Prostate gland (tissue), 2 donors: ENCODE measurements around the gene CX3CL1. TPM values are rescaled to one million over a fixed set of nuclear protein-coding genes. Genes with fewer than 3 reads are reported as not detected.

Source experiments
- DNase-seq: peaks from one replicate; pipeline ENCODE4 v3.0.0-alpha.2; 2019; ENCODE audit warnings: low spot score
- H3K27ac ChIP-seq, 2 donors: fragments of 200-600 bp; sonication (generic); 2 replicates each; pipeline ENCODE4 v1.5.1; 2017 to 2019
- H3K27me3 ChIP-seq: fragments of 200-600 bp; sonication (generic); replicated peaks from 2 replicates; pipeline ENCODE4 v1.5.1; 2019; ENCODE audit not compliant: insufficient read depth
- H3K36me3 ChIP-seq, 2 donors: fragments of 200-600 bp; sonication (generic); 1 replicate in 1 of 2; 2 replicates in 1 of 2; pipeline versions ENCODE4 v1.5.1 to v1.8.1; 2017 to 2019
- H3K4me1 ChIP-seq: fragments of 200-600 bp; sonication (generic); replicated peaks from 2 replicates; pipeline ENCODE4 v1.5.1; 2019
- H3K4me3 ChIP-seq, 2 donors: fragments of 200-600 bp; sonication (generic); 2 replicates each; pipeline ENCODE4 v1.5.1; 2017 to 2019
- H3K9me3 ChIP-seq: fragments of 200-600 bp; sonication (generic); 2 replicates; pipeline ENCODE4 v1.5.1; 2017
- POLR2A ChIP-seq: fragments of 450-650 bp; IDR thresholded peaks from one replicate; pipeline ENCODE4 v1.6.1; 2016; ENCODE audit warnings: antibody characterized with exemption, mild to moderate bottlenecking
- POLR2AphosphoS5 ChIP-seq: sonication (generic); formaldehyde crosslinking; IDR thresholded peaks from one replicate; pipeline ENCODE4 v1.6.1; 2017; ENCODE audit warnings: antibody characterized with exemption
- WGBS: methylation state at CpG from one replicate; pipeline ENCODE4 v1.1.5; 2018; 5-methylcytosine and 5-hydroxymethylcytosine counted together
- intact Hi-C: fragments of 100-400 bp; cut with DNase I; formaldehyde crosslinking; loops from one replicate; pipeline ENCODE4 v1.14.2; 2022
- total RNA-seq, 2 donors: library from RNA; depleted of rRNA; stranded (reverse); fragments of >200 nt; gene quantifications; one replicate each; pipeline ENCODE4 v1.1.0, GENCODE V29; 2016
- TF ChIP-seq, protein P1 (sequence below), 4 experiments: fragments of 200-600 bp in 2 of 4; fragments of 450-650 bp in 2 of 4; sonication (generic) in 2 of 4; IDR thresholded peaks; 1 replicate in 3 of 4; 2 replicates in 1 of 4; pipeline ENCODE4 v1.5.1; 2016 to 2019; ENCODE audit warnings: antibody characterized with exemption in 4 of 4, mild to moderate bottlenecking in 2 of 4, moderate library complexity in 2 of 4

The CX3CL1 gene
- total RNA-seq, 2 donors from 2014 or later = 30.2 to 52.6 TPM

GRCh38 chr16:57382535-57383275, 10.4 kb downstream of the CX3CL1 start:
- Histone ChIP-seq H3K9me3 (no peaks in the 10 kb centered on the region), H3K27ac (no peak overlapping the region), H3K36me3 (no peaks in the 10 kb centered on the region), H3K4me3 (no peak overlapping the region), H3K27me3 (no peaks in the 10 kb centered on the region), H3K4me1 (no peaks in the 10 kb centered on the region)
- WGBS = 87% methylated on average over 16 of the region's 16 CpGs
- no peak for DNase-seq
- intact Hi-C loops = no loop called here
- no peak for TF ChIP-seq POLR2AphosphoS5
- TF ChIP-seq, protein P1, sequence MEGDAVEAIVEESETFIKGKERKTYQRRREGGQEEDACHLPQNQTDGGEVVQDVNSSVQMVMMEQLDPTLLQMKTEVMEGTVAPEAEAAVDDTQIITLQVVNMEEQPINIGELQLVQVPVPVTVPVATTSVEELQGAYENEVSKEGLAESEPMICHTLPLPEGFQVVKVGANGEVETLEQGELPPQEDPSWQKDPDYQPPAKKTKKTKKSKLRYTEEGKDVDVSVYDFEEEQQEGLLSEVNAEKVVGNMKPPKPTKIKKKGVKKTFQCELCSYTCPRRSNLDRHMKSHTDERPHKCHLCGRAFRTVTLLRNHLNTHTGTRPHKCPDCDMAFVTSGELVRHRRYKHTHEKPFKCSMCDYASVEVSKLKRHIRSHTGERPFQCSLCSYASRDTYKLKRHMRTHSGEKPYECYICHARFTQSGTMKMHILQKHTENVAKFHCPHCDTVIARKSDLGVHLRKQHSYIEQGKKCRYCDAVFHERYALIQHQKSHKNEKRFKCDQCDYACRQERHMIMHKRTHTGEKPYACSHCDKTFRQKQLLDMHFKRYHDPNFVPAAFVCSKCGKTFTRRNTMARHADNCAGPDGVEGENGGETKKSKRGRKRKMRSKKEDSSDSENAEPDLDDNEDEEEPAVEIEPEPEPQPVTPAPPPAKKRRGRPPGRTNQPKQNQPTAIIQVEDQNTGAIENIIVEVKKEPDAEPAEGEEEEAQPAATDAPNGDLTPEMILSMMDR (IDR thresholded peaks at IDR 0.05) = no peak
- TF ChIP-seq POLR2A = no peak

DNA sequence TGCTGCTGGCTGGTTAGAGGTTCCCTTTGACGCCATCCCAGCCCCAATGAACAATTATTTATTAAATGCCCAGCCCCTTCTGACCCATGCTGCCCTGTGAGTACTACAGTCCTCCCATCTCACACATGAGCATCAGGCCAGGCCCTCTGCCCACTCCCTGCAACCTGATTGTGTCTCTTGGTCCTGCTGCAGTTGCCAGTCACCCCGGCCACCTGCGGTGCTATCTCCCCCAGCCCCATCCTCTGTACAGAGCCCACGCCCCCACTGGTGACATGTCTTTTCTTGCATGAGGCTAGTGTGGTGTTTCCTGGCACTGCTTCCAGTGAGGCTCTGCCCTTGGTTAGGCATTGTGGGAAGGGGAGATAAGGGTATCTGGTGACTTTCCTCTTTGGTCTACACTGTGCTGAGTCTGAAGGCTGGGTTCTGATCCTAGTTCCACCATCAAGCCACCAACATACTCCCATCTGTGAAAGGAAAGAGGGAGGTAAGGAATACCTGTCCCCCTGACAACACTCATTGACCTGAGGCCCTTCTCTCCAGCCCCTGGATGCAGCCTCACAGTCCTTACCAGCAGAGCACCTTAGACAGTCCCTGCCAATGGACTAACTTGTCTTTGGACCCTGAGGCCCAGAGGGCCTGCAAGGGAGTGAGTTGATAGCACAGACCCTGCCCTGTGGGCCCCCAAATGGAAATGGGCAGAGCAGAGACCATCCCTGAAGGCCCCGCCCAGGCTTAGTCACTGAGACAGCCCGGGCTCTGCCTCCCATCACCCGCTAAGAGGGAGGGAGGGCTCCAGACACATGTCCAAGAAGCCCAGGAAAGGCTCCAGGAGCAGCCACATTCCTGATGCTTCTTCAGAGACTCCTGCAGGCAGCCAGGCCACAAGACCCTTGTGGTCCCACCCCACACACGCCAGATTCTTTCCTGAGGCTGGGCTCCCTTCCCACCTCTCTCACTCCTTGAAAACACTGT, 11.3 kb downstream of the CX3CL1 start:
- 50% methylated on average over 7 of the region's 8 CpGs for WGBS
- no peaks in the 10 kb centered on the region for H3K9me3 ChIP-seq
- no peak overlapping the region for H3K4me3 ChIP-seq
- H3K36me3 ChIP-seq = no peaks in the 10 kb centered on the region
- H3K27ac ChIP-seq = peak overlapping the region; percentile 14 to 24
- peak; percentile 23 for DNase-seq
- TF ChIP-seq POLR2AphosphoS5 (peak; percentile 35), POLR2A (no peak)
- H3K27me3 ChIP-seq = no peaks in the 10 kb centered on the region
- intact Hi-C loops = no loop called here
- H3K4me1 ChIP-seq = no peaks in the 10 kb centered on the region

GRCh38 chr16:57384248-57385070, 12.2 kb downstream of the CX3CL1 start:
- Histone ChIP-seq H3K27ac (peak overlapping the region; percentile 14 to 24), H3K9me3 (no peaks in the 10 kb centered on the region), H3K4me1 (no peaks in the 10 kb centered on the region), H3K4me3 (no peak overlapping the region), H3K27me3 (no peaks in the 10 kb centered on the region), H3K36me3 (no peaks in the 10 kb centered on the region)
- TF ChIP-seq POLR2AphosphoS5 (no peak), POLR2A (no peak)
- TF ChIP-seq, protein P1 (IDR thresholded peaks at IDR 0.05) = no peak
- intact Hi-C loops = no loop called here
- WGBS = 64% methylated on average over 11 of the region's 11 CpGs
- DNase-seq = no peak

DNA sequence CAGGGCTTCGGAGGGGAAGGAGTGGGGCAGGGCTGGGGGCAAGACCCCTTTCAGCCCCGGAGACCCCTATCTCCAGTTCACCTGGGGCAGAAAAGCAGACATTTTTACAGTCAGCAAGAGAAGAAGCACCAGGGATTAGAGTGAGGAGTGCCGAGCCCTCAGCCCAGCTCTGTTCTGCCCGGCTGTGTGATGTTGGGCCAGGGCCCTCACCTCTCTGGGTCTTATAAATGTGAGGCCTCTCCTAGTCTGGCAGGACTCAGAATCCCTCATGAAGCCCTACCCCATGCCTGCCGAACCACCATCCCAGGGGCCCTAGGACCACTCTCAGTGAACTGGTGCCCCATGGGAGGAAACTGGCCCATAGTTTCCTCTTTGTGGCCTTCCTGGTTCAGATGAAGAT, 12.8 kb downstream of the CX3CL1 start:
- no peaks in the 10 kb centered on the region for H3K4me1 ChIP-seq

More for the DNA sequence above, 12.8 kb downstream of the CX3CL1 start:
- Histone ChIP-seq H3K9me3 (no peaks in the 10 kb centered on the region), H3K36me3 (no peaks in the 10 kb centered on the region), H3K27me3 (no peaks in the 10 kb centered on the region), H3K4me3 (no peak overlapping the region), H3K27ac (no peak overlapping the region)
- intact Hi-C loops = no loop called here
- DNase-seq = no peak
- WGBS = 83% methylated on average over 5 of the region's 5 CpGs
- no peak for TF ChIP-seq POLR2A
- TF ChIP-seq, protein P1 (IDR thresholded peaks at IDR 0.05) = no peak
- no peak for TF ChIP-seq POLR2AphosphoS5
